HG02759 (cell line): ENCODE data around the gene LHCGR.
"Not testable (repeated sequence)": the region's sequence is repeated elsewhere in the genome, so short reads cannot be mapped to it uniquely, and the experiment has no call there.

Experiments
- ATAC-seq: cut with Tn5 transposase; IDR thresholded peaks from one replicate; pipeline ENCODE4 v1.9.1; 2021; ENCODE audit warnings: mild to moderate bottlenecking, moderate library complexity; ENCODE audit not compliant: unreplicated experiment

LHCGR gene

DNA sequence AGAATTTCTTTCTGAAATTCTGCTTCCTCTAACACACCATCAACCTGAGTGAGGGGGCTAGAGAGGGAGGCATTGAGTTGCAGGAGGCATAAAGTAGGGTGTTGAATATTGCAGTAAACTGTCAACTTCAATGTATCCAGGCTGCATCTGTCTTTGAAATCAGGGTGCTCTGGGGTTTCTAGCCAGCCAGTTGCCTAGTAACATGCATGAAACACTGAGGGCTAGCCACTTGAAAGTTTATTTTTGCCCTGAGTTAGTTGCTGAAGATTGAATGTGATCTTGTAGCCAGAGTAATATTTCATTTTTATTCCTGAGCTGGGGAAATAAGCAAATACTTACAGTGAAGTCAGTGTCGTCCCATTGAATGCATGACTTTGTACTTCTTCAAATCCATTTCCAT is 41.9 kb downstream of the LHCGR start:
- no peak for ATAC-seq

DNA sequence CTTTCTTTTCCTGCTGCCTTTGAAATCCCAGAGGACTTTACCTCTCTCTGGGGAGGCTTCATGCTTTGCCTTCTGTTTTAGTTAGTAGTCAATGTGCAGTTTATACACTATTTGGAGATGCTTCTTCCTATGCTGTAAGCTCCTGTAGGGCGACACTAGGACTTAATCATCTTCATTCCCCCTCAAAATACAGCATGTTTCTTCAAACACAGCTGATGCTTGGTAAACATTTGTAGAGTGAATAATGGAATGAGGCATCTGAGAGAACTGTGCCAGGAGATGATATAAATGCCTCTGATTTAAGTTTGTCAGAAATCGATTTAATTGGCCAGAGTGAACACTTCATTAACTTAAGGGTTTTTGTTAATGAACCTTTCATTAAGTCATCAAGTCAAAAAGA is 43.4 kb downstream of the LHCGR start:
- no peak for ATAC-seq

DNA sequence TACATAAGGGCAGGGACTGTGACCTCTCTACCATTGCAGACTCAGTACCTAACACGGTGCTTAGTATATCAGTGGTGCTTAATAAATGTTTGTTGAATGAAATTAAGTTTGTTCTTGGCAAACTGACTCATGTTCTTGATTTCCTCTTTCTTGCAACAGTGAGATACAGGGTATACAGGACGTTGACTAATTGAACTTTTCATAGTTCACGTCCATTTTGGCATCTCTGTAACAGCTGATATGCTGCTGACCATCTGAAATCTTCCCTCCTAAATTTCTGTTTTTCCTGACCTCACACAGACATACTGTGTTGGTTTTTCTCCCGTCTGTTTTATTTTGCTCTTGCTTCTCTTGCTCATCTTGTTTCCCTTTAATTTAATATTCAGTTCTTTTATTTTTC is 44.2 kb downstream of the LHCGR start:
- ATAC-seq: no peak

DNA sequence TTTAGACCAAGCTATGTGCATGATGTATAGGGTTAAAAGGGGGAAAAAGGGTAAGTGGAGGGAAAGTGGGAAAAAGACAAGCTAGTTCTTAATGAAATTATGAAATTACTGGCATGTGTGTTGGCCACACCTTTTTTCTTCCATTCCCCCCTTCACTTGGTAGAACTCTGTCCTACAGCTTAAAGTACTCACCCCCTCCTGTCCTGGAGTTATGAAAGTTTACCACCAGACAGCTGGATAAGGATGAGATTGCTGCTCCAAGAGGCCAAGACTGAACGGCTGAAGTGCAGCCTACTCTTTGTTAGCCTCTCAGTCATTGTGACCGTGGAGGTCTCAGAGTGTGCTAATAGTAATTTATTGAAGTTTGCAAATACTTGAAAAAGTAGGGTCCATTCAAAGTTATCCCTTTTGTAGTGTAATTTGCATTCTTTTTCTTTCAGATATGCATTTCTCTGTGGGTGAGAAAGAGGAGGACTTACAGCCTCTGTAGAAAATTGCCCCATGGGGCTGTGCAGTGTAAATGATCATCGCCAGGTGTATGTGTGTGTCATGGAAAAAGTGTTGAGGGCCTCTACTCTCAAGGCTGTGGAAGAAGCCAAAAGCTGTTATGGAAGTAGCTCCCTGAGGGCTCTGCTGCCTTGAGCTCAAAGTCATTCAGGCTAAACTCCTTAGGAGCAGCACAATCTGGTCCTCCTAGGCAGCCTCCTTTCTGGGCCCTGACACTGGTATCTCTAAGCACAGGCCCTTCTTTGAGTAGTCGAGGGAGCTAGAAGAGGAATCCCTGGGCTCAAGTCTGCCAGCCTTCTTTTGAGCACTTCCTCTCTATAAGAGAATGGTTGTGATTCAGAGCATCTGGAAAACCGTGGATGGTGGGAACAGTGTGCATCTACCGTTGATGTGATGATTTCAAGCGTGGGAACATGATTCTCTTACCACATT is 46.2 kb downstream of the LHCGR start:
- ATAC-seq: no peak

DNA sequence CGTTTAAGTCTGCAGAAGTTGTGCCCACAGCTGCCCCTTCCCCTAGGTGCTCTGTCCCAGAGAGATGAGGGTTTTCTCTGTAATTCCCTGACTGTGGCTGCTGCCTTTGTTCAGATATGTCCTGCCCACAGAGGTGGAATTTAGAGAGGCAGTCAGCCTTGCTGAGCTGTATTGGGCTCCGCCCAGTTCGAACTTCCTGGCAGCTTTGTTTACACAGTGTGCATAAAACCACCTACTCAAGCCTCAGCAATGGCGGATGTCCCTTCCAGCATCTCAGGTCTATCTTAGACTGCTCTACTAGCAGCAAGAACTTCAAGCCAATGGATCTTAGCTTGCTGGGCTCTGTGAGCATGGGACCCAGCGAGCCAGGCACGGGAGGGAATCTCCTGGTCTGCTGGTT is 48.1 kb downstream of the LHCGR start:
- no peak for ATAC-seq

DNA sequence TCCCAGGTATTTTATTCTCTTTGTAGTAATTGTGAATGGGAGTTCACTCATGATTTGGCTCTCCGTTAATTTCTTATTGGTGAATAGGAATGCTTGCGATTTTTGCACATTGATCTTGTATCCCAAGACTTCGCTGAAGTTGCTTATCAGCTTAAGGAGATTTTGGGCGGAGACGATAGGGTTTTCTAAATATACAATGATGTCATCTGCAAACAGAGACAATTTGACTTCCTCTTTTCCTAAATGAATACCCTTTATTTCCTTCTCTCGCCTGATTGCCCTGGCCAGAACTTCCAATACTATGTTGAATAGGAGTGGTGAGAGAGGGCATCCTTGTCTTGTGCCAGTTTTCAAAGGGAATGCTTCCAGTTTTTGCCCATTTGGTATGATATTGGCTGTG is 51.9 kb downstream of the LHCGR start:
- ATAC-seq: not testable (repeated sequence)

DNA sequence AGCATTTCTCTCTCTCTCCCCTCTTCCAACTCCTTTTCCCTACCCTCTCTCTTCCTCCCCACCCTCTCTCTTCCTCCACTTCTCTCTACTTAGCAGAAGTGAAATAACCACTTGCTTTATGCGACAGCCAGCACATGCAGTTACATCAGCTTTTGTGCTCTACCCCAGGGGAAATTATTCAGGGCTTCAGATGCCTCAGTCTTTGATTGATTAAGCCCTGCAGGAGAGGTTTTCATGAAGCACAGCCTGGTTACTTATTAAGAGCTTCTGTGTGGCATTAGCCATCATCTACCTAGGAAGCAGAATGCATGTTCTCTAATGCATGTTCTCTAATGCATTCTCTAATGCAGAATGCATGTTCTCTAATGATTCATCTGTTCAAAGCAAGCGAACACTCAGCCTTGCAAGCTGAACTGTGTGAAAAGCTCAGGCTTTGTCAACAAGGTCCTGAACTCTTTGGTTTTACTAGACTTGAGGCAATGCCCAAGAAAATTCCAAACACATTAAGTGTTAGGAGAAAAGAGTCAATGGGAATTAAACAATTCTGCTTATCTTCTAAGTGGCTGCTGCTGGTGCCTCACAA is 56.1 kb downstream of the LHCGR start:
- ATAC-seq: no peak

DNA sequence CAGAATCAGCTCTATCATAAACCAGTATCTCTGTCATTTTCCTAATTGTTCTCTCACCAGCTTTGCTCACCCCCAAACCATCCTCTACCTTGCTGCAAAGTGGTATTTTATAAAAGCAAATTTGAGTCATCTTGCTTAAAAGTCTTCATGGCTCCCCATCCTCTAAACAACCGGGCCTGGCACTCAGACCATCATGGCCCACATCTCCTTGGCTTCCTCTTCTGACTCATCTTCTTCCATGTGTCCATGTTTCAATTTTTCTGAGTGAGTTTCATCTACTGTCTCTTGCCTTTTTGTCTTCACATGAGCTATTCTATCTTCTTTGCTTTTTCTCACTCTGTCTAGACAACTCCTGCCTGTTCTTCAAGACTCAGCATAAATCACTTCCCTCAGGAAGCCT is 58.6 kb downstream of the LHCGR start:
- no peak for ATAC-seq

DNA sequence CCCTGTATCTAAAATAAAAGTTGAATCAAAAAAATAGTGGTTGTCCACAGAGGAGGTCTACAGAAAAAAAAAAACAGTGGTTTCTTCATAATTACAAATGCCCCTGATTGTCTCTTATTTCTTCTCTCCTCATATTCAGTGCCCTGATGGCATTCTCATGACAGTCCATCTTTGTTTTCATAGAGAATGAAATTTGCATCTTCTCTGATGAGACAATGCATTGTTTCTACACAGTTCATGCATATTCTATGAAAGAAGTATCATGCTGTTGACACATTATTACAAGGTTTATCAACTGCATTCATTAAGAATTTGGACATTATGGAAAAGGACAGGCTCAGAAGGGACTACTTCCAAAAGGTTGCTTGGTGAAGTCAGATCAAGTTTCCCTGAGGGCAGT is 59.5 kb downstream of the LHCGR start:
- ATAC-seq: no peak

DNA sequence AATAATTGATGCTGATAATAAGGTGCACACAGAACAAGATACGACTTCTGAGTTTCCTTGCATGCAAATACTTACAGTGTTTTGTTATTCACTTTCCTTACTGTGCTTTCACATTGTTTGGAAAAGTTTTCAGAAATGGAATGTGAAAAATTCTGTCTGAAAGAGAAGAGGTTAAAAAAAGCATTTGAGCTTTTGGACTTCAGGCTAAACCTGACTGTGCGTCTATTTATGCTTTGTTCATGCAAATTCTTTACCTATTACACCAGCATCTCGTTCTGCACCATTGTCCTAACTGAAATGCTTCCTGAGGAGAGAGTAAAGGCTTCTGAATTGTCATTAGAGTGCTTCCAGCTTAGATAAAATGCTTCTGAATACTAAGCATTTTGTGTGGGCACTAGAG is 61.4 kb downstream of the LHCGR start:
- no peak for ATAC-seq

DNA sequence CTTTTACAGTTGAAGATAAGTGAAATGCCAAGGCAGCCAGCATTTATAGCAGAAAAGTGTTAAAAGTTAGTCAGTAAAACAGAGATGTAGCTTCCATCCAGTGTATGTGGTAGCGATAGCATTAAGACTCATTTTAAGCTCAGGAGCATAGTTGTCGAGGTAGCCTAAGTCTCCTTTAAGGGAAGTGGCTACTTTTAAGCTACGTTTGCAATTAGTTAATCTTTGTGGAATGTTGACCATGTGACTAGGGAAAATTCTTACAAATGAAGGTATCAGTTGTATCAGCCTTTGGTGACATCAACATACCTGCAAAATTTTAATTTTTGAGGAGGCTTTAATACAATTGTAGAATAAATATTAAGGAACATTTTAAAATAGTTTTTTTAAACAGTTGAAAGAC is 61.9 kb downstream of the LHCGR start:
- no peak for ATAC-seq

DNA sequence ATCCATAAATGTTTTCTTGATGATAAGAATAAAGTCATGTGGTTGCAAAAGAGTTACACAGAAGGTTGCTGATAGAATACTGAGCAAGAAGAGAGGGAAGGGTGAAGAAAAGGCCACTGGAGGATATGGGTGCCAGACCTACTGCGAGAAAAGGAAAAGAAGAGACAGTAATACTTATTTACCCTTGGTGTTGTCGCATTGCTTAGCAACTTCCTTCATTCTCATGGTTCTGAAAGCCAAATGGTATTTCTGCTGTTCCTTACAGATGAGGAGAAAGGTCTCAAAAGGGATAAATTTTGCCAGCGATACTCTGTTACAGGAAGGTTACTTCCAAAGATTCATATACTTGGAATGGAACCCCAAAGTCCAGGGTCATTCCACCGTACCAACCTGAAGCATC is 62.5 kb downstream of the LHCGR start:
- no peak for ATAC-seq

DNA sequence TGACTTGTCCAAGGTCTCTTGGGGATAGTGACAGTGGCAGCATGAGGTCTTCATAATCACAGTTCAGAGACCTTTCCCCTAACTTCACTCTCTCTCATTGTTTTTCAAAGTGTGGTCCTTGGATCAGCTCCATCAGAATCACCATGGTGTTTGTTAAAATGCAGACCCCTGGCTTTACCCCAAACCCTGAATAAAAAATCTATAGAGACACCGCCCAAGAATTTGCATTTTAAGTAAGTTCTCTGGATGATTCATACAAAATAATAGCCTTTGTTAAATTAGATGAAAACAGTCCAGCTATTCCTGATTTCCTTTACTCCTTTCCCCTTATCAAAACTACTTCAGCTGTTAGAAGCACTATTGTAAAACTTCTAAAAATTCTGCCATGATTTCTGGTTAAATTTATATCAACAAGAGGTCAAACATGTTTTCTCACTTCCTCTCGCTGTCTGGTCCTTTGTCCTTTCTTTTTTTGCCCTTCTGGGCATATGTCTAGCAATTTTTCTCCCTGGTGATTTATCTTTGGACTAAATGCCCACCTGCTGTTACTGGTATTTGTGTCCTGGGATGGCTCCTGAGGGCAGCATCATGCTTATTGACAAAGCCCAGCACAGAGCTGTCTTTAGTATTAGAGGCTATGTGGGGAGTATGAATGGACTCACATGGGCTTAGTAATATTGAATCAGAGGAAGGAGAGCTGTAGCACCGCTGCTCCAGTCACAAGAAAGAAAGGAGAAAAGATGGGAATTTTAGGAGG is 63.4 kb downstream of the LHCGR start:
- ATAC-seq: no peak

DNA sequence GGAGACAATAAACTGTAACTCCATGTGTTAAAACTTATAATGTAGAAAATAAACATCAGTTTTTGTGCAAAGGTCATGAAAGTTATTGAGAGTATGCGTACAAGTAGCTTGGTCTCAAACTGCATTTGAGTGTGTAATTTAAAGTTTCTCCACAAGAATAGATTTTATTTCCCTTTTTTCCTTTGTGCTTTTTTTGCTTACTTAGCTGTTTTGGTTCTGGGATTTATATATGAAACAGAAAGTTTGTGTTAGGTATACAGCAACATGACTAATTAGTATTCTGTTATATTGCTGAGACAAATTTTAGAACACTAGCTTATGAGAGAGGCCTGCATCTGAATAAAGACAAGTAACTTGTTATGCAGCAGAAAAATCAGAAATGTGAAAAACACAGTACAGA is 70.4 kb downstream of the LHCGR start:
- ATAC-seq: no peak

DNA sequence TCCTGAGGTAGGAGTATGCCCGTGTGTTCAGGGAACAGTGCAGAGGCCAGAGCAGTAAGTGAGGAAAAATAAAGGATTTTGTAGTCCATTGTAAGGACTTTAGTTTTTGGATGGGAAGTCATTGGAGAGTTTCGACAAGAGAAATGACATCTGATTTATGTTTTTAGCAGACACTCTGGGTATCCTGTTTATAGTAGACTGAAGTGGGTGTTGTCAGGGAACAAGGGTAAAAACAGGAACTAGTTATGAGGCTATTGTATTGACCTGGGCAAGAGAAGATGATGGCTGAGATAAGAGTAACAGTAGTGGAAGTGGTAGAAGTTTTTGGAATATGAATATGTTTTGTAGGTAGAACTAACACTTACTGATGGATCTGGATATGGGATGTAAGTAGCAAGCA is 78.1 kb downstream of the LHCGR start:
- no peak for ATAC-seq

DNA sequence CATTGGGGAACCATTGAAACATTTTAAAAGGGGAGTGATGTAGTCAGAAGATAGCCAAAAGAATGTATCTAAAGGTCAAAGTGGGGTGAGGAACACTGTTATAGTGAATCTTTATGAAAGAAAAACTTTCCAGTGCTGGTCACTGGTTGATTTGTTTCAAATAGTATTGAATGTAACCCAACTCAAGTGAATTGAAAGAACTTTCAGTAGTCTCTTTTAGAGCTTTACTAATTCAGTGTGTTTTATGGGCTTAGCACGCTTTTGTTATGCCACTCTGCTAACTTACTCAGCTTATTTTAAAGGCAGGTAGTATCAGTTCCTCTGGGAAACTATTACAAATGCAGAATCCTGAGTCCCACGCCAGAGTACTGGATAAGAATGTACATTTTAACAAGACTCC is 80.6 kb downstream of the LHCGR start:
- peak; percentile 66 for ATAC-seq

DNA sequence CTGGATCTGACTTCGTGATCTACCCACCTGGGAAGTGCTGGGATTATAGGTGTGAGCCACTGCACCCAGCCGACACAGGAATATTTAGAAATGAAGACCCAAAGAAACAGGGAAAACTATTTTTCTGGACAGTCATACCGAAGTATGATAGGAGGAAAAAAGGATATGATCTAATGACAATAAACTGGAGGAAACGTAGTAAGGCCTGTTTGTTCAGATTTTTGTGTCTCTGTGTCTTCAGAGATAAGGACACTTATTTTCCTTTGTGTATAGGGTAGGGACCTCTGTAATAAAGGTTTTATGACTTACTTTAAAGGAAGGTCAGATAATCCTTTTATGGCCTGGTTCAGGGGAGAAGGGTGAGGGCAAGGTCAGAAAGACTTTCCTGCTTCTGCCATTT is 81.9 kb downstream of the LHCGR start:
- no peak for ATAC-seq

DNA sequence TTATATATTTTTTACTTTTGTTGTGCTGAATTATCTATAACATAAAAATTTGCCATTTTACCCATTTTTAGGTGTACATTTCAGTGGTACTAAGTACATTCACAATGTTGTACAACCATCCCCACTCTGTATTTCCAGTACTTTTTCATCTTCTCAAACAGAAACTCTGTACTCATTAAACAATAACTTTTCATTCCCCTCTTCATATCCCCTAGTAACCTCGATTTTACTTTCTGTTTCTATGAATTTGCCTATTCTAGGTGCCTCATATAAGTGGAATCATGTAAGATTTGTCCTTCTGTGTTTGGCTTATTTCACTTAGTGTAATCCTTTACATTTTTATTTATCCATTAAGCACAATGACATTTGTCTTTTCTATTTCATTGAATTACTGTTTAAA is 86.5 kb downstream of the LHCGR start:
- peak; percentile 82 for ATAC-seq

DNA sequence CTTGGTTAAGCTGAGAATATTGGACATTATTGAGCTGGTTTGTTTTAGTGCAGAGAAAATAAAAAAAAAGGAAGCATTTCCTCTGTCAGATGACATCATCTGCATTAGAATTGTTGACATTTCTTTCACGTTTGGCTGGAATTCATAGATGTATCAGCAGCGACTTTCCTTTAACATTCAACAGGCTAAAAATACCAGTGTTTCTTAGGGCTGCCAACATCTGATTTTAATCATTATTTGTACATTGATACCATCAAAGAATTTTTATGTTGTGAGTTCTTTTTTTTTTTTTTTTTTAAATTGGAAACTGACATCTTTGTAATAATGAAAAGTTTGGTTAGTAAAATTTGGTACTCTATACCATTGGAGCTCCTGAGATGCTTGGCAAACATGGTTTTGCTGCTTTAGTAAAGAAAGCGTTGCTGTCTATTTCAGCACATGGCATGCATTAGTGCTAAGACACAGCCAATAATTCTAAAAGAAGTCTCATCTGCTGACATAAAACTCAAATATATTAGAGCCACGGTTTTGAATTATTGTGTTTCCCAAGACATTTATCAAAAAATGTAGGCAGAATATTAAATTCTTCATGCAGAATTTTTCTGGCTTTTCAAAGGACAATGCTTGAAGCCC is 104.2 kb downstream of the LHCGR start:
- ATAC-seq: no peak

DNA sequence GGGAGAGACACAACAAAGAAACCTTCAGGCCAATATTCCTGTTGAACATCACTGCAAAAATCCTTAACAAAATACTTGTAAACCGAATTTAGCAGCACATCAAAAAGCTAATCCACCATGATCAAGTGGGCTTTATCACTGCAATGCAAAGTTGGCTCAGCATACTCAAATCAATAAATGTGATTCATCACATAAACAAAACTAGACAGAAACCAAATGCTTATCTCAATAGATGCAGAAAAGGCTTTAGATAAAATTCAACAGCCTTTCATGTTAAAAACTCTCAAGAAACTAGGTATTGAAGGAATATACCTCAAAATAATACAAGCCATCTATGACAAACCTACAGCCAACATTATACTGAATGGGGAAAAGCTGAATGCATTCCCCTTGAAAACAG is 117.3 kb downstream of the LHCGR start:
- no peak for ATAC-seq
